ENCODE measurements around the gene NID1. TPM values are rescaled to one million over a fixed set of nuclear protein-coding genes. Genes with fewer than 3 reads are reported as not detected.
"Not testable (repeated sequence)": the region's sequence is repeated elsewhere in the genome, so short reads cannot be mapped to it uniquely, and the experiment has no call there.

The NID1 gene
- total RNA-seq, 1 donor, result 204 TPM

- TF ChIP-seq, protein P1, sequence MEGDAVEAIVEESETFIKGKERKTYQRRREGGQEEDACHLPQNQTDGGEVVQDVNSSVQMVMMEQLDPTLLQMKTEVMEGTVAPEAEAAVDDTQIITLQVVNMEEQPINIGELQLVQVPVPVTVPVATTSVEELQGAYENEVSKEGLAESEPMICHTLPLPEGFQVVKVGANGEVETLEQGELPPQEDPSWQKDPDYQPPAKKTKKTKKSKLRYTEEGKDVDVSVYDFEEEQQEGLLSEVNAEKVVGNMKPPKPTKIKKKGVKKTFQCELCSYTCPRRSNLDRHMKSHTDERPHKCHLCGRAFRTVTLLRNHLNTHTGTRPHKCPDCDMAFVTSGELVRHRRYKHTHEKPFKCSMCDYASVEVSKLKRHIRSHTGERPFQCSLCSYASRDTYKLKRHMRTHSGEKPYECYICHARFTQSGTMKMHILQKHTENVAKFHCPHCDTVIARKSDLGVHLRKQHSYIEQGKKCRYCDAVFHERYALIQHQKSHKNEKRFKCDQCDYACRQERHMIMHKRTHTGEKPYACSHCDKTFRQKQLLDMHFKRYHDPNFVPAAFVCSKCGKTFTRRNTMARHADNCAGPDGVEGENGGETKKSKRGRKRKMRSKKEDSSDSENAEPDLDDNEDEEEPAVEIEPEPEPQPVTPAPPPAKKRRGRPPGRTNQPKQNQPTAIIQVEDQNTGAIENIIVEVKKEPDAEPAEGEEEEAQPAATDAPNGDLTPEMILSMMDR (IDR thresholded peaks at IDR 0.05; ENCODE audit: insufficient read depth, low read depth, low read length), result no peak
- no peak for DNase-seq (ENCODE audit: low read depth)
- no peak overlapping the region for H3K4me3 ChIP-seq (ENCODE audit: low read depth, low read length)
Observed at GRCh38 chr1:236011641-236012040, 53.2 kb downstream of the NID1 start.

GRCh38 chr1:236010443-236010842 lies 54.4 kb downstream of the NID1 start:
- TF ChIP-seq, protein P1 (IDR thresholded peaks at IDR 0.05; ENCODE audit: insufficient read depth, low read depth, low read length), result no peak
- DNase-seq (ENCODE audit: low read depth), result peak; percentile 77

DNA sequence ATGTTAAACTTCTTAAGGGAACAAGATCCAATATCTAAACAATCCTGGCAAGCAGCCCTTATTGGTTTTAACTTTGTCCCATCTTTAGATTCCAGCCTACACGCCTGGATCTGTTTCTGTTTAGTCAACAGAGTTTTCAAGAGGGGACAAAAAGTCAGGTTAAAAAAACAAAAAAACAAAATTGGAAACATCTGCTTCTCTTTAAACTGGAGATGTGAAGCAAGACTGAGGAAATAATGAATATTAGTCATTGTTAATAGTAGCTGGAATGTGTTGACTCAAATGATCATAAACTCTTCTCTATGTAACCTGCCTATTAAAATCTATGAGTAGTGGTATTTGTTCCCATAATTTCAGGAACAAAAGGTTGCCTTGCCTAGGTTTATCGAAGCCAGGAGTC lies 55.0 kb downstream of the NID1 start:
- peak; percentile 94 for DNase-seq (ENCODE audit: low read depth)
- no peak overlapping the region for H3K4me3 ChIP-seq (ENCODE audit: low read depth, low read length)
- TF ChIP-seq, protein P1 (IDR thresholded peaks at IDR 0.05; ENCODE audit: insufficient read depth, low read depth, low read length), result no peak

More at GRCh38 chr1:236010443-236010842, 54.4 kb downstream of the NID1 start:
- H3K4me3 ChIP-seq (ENCODE audit: low read depth, low read length), result no peak overlapping the region

DNA sequence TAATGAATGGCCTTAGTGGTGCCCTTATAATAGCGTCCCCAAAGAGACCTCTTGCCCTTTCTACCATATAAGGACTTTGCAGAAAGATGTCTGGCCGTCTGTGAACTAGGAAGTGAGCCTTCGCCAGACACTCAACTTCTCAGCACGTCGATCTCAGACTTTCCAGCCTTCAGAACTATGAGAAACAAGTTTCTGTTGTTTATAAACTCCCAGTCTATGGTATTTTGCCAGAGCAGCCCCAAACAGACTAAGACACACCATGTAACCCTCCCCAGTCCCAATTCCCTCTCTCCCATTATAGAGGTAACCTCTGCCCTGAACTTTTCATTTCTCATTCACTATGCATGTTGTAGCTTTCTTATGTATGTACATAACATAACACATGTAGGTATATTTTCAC lies 55.7 kb downstream of the NID1 start:
- H3K4me3 ChIP-seq (ENCODE audit: low read depth, low read length), result no peak overlapping the region
- DNase-seq (ENCODE audit: low read depth), result peak; percentile 72
- TF ChIP-seq, protein P1 (IDR thresholded peaks at IDR 0.05; ENCODE audit: insufficient read depth, low read depth, low read length), result no peak

- TF ChIP-seq, protein P1 (IDR thresholded peaks at IDR 0.05; ENCODE audit: insufficient read depth, low read depth, low read length), result no peak
- no peak for DNase-seq (ENCODE audit: low read depth)
Observed at GRCh38 chr1:236007781-236008180, 57.1 kb downstream of the NID1 start.

DNA sequence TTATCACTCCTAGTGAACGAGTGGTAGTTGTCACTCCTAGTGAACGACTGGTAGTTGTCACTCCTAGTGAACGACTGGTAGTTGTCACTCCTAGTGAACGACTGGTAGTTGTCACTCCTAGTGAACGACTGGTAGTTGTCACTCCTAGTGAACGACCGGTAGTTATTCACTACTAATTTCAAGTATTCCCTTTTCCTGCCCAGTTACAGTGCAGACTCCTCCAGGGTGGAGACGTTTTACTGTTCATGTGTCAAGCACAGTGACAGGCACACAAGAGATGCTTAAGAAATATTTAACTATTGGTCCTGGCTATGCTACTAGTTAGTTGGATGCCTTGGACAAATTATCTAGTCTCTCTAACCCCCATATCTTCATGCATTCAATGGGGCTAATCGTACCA lies 61.8 kb downstream of the NID1 start:
- not testable (repeated sequence) for DNase-seq (ENCODE audit: low read depth); H3K4me3 ChIP-seq (ENCODE audit: low read depth, low read length)

More at GRCh38 chr1:236007781-236008180, 57.1 kb downstream of the NID1 start:
- no peak overlapping the region for H3K4me3 ChIP-seq (ENCODE audit: low read depth, low read length)

DNA sequence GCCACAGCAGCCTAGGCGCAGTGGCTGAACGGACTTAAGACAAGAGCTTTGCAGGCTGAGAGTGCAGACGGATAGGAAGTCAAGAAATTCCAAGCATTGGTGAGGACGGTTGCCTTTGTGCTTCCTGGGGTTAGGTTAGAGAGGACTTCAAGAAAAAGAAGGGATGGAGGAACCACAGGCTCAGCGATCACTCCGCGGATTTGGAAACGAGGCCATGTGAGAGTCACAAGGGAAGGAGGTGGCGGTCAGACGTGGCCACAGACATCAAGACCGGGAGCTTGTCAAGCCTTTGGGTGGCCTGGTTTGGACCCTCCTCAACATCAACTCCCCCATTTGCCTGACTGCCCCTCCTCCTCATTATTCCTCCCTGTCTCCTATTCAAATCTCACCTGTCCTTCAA lies 62.3 kb downstream of the NID1 start:
- TF ChIP-seq, protein P1 (IDR thresholded peaks at IDR 0.05; ENCODE audit: insufficient read depth, low read depth, low read length), result no peak
- H3K4me3 ChIP-seq (ENCODE audit: low read depth, low read length), result no peak overlapping the region
- no peak for DNase-seq (ENCODE audit: low read depth)

Measured in fibroblast of villous mesenchyme (primary cell).